ENCODE data around the gene NXPH1.

GRCh38 chr7:8582728-8583127 lies 149.3 kb downstream of the NXPH1 start:
- TF ChIP-seq MAX (IDR thresholded peaks at IDR 0.05) (no peak), YY1 (IDR thresholded peaks at IDR 0.05; ENCODE audit: low read depth) (no peak), EGR1 (IDR thresholded peaks at IDR 0.05) (no peak)
